ENCODE results near the gene RAI1.

- TF ChIP-seq FOXM1 (IDR thresholded peaks at IDR 0.05; ENCODE audit: borderline replicate concordance) (no peak), TARDBP (IDR thresholded peaks at IDR 0.05) (no peak), HDGF (IDR thresholded peaks at IDR 0.05; ENCODE audit: borderline replicate concordance) (no peak), FOXK2 (IDR thresholded peaks at IDR 0.05) (no peak), CTBP1 (IDR thresholded peaks at IDR 0.05; ENCODE audit: borderline replicate concordance) (no peak), SUZ12 (IDR thresholded peaks at IDR 0.05) (no peak), LEF1 (IDR thresholded peaks at IDR 0.05; ENCODE audit: borderline replicate concordance) (no peak), PKNOX1 (IDR thresholded peaks at IDR 0.05) (no peak), NFRKB (IDR thresholded peaks at IDR 0.05) (no peak)
These were observed 8.1 kb downstream of the RAI1 start for GRCh38 chr17:17689312-17689711.

All from HEK293T (cell line).